ENCODE data around the gene CLECL1.
"Not testable (repeated sequence)": the region's sequence is repeated elsewhere in the genome, so short reads cannot be mapped to it uniquely, and the experiment has no call there.

CLECL1 gene

GRCh38 chr12:9692909-9693308 is 40.0 kb downstream of the CLECL1 start:
- DNase-seq: no peak

- DNase-seq: no peak
Observed at GRCh38 chr12:9687228-9687627, 45.7 kb downstream of the CLECL1 start.

DNA sequence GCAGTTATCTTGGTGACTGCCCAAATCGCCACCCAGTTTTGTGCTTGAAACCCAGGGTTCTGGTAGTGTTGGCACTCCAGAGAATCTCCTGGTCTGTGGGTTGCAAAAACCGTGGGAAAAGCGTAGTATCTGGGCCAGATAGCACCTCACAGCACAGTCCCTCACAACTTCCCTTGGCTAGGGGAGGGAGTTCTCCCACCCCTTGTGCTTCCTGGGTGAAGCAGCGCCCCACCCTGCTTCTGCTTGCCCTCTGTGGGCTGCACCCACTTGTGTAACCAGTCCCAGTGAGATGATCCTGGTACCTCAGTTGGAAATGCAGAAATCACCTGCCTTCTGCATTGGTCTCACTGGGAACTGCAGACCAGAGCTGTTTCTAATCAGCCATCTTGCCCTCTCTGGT is 47.0 kb downstream of the CLECL1 start:
- DNase-seq: no peak

DNA sequence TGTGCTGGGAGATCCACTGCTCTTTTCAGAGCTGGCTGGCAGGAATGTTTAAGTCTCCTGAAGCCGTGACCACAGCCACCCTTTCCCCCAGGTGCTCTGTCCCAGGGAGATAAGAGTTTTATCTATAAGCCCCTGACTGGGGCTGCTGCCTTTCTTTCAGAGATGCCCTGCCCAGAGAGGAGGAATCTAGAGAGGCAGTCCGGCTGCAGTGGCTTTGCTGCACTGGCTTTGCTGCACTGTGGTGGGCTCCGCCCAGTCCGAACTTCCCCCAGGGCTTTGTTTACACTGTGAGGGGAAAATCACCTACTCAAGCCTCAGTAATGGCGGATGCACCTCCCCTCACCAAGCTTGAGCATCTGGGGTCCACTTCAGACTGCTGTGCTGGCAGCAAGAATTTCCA is 47.5 kb downstream of the CLECL1 start:
- DNase-seq: not testable (repeated sequence)

DNA sequence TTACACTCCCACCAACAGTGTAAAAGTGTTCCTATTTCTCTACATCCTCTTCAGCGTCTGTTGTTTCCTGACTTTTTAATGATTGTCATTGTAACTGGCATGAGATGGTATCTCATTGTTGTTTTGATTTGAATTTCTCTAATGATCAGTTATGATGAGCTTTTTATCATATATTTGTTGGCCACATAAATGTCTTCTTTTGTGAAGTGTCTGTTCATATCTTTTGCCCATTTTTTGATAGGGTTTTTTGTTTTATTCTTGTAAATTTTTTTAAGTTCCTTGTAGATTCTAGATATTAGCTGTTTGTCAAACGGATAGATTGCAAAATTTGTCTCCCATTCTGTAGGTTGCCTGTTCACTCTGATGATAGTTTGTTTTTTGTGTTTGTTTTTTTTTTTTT is 49.9 kb downstream of the CLECL1 start:
- DNase-seq: not testable (repeated sequence)

- not testable (repeated sequence) for DNase-seq
Observed at GRCh38 chr12:9682508-9682907, 50.4 kb downstream of the CLECL1 start.

DNA sequence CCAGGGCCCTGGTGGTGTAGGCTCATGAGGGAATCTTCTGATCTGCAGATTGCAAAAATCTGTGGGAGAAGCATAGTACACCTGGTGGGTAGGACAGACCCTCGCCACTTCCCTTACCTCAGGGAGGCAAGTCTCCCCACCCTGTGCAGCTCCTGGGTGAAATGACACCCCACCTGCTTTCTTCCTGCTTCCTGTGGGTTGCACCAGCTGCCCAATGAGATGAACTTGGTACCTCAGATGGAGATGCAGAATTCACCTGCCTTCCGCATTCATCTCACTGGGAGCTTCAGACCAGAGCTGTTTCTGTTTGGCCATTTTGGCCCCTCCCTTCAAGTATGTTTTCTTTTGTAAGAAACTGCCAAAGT is 58.7 kb downstream of the CLECL1 start:
- no peak for DNase-seq

DNA sequence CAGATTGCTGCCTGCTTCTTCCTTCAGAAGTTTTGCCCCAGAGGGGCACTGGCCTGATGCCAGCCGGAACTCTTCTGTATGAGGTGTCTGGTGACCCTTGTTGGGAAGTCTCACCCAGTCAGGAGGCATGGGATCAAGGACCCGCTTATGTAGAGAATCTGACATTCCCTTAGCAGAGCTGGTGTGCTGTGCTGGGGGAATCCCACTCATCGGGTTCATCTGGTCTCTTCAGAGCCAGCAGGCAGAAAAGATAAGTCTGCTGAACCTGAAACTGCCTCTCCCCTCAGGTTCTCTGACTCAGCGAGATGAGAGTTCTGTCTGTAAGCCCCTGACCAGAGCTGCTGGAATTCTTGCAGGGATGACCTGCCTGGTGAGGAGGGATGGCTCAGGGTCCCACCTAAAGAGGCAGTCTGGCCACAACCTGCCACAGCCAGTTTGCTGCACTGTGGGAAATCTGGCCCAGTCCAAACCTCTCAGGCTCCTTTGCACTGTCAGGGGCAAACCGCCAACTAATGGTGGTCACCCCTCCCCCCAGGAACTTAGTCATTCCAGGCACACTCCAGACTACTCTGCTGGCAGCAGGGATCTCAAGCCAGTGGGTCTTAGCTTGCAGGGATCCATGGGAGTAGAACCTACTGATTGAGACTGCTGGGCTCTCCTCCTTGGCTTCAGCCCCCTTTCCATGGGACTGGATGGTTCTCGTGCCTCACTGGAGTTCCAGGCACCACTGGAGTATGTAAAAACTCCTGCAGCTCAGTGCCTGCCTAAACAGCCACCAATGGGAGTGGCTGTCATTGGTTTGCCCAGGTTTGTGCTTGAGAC is 59.3 kb downstream of the CLECL1 start:
- no peak for DNase-seq

All from DMS153 (cell line).